SK-N-SH (cell line): ENCODE results near the gene CHRNB1. TPM values are rescaled to one million over a fixed set of nuclear protein-coding genes. Genes with fewer than 3 reads are reported as not detected.

Experiments used
- CTCF ChIA-PET: fragments of 300-600, 350-600 bp; formaldehyde crosslinking; extraction: SDS; loops from one replicate; lab custom pipeline; 2021; lab: Yijun Ruan, JAX
- POLR2A ChIA-PET: fragments of 350-600 bp; sonication (Branson Sonifier 250); formaldehyde crosslinking; extraction: SDS; loops from one replicate; lab custom pipeline; 2020; ENCODE audit warnings: antibody characterized with exemption, inconsistent platforms; lab: Yijun Ruan, JAX
- DNase-seq: peaks from one replicate; pipeline ENCODE4 v3.0.0; 2012
- H2AFZ ChIP-seq: fragments of 200-600 bp; sonication (generic); 2 replicates; pipeline ENCODE4 v1.8.1; 2016; ENCODE audit warnings: antibody characterized with exemption, mild to moderate bottlenecking, low read depth
- H3F3A ChIP-seq: fragments of 200-600 bp; sonication (generic); replicated peaks from 2 replicates; pipeline ENCODE3; 2016; ENCODE audit warnings: antibody characterized with exemption, mild to moderate bottlenecking; ENCODE audit not compliant: insufficient read depth
- H3K27ac ChIP-seq, 2 experiments: fragments of 200-500 bp in 1 of 2; fragments of 200-600 bp in 1 of 2; sonication (Bioruptor generic) in 1 of 2; sonication (generic), shearing (Covaris generic) in 1 of 2; 2 replicates each; pipeline versions ENCODE4 v1.5.1 to v1.6.1; 2014 to 2016; ENCODE audit warnings: low read depth in 2 of 2, inconsistent platforms in 1 of 2, low read length in 1 of 2, mild to moderate bottlenecking in 1 of 2, mixed read lengths in 1 of 2
- H3K27me3 ChIP-seq: fragments of 200-600 bp; sonication (generic), shearing (Covaris generic); 2 replicates; pipeline ENCODE4 v1.6.1; 2016; ENCODE audit warnings: mixed run types; ENCODE audit not compliant: insufficient read depth
- H3K36me3 ChIP-seq, 2 experiments: fragments of 200-500 bp in 1 of 2; fragments of 200-600 bp in 1 of 2; sonication (Bioruptor generic) in 1 of 2; sonication (generic) in 1 of 2; replicated peaks in 1 of 2; 2 replicates each; pipeline versions ENCODE3 to v1.5.1; 2014 to 2016; ENCODE audit warnings: low read length in 1 of 2, mild to moderate bottlenecking in 1 of 2; ENCODE audit not compliant: insufficient read depth in 2 of 2, control insufficient read depth in 1 of 2
- H3K4me1 ChIP-seq, 2 experiments: fragments of 200-500 bp in 1 of 2; fragments of 200-600 bp in 1 of 2; sonication (Bioruptor generic) in 1 of 2; sonication (generic), shearing (Covaris generic) in 1 of 2; 2 replicates each; pipeline versions ENCODE4 v1.5.1 to v1.6.1; 2014 to 2016; ENCODE audit warnings: low read depth in 1 of 2, low read length in 1 of 2, mixed run types in 1 of 2; ENCODE audit not compliant: insufficient read depth in 2 of 2, control insufficient read depth in 1 of 2
- H3K4me2 ChIP-seq: fragments of 200-600 bp; sonication (generic), shearing (Covaris generic); 2 replicates; pipeline ENCODE4 v1.6.1; 2017; ENCODE audit warnings: mixed run types
- H3K4me3 ChIP-seq, 2 experiments: fragments of 200-500 bp in 1 of 2; fragments of 200-600 bp in 1 of 2; sonication (Bioruptor generic) in 1 of 2; sonication (generic), shearing (Covaris generic) in 1 of 2; 2 replicates each; pipeline versions ENCODE4 v1.5.1 to v1.8.1; 2014 to 2016; ENCODE audit warnings: low read depth in 2 of 2, inconsistent platforms in 1 of 2, low read length in 1 of 2, mild to moderate bottlenecking in 1 of 2, mixed read lengths in 1 of 2, moderate library complexity in 1 of 2
- H3K79me2 ChIP-seq: fragments of 200-600 bp; sonication (generic); 2 replicates; pipeline ENCODE4 v1.8.1; 2017; ENCODE audit warnings: mild to moderate bottlenecking; ENCODE audit not compliant: insufficient read depth
- H3K9ac ChIP-seq: fragments of 200-600 bp; sonication (generic); 2 replicates; pipeline ENCODE4 v1.6.1; 2017; ENCODE audit warnings: mixed run types
- H3K9me2 ChIP-seq: fragments of 200-600 bp; sonication (generic); 2 replicates; pipeline ENCODE4 v1.6.1; 2017; ENCODE audit warnings: mixed run types
- H3K9me3 ChIP-seq: fragments of 200-600 bp; sonication (generic); 2 replicates; pipeline ENCODE4 v1.6.1; 2017; ENCODE audit warnings: mixed run types, mild to moderate bottlenecking, moderate library complexity
- H4K20me1 ChIP-seq: fragments of 200-600 bp; sonication (generic); 2 replicates; pipeline ENCODE4 v1.6.1; 2017; ENCODE audit warnings: mild to moderate bottlenecking, mixed run types; ENCODE audit not compliant: insufficient read depth
- CHD2 ChIP-seq: fragments of 150-350 bp; IDR thresholded peaks from 2 replicates; pipeline ENCODE4 v1.6.1; 2018; ENCODE audit warnings: low read length; ENCODE audit not compliant: partially characterized antibody
- EP300 ChIP-seq, 2 experiments: IDR thresholded peaks; 2 replicates each; pipeline versions ENCODE4 v1.4.0 to v1.6.1; 2012; ENCODE audit warnings: borderline replicate concordance in 1 of 2, low read depth in 1 of 2, low read length in 1 of 2
- GABPA ChIP-seq: IDR thresholded peaks from 2 replicates; pipeline ENCODE4 v1.4.0; 2012; ENCODE audit warnings: low read depth, mild to moderate bottlenecking
- IRF3 ChIP-seq: fragments of 150-350 bp; IDR thresholded peaks from 2 replicates; pipeline ENCODE4 v1.6.1; 2016; ENCODE audit warnings: mild to moderate bottlenecking, low read depth, low read length
- MXI1 ChIP-seq: IDR thresholded peaks from 2 replicates; pipeline ENCODE4 v1.6.1; 2012; ENCODE audit warnings: mild to moderate bottlenecking, low read depth, low read length, improper control_type of control experiment
- NRF1 ChIP-seq: IDR thresholded peaks from 2 replicates; pipeline ENCODE4 v1.6.1; 2012; ENCODE audit warnings: low read depth, mild to moderate bottlenecking, low read length
- PBX3 ChIP-seq: IDR thresholded peaks from 2 replicates; pipeline ENCODE4; 2012
- RCOR1 ChIP-seq: fragments of 150-350 bp; IDR thresholded peaks from 2 replicates; pipeline ENCODE4 v1.6.1; 2017; ENCODE audit warnings: antibody characterized with exemption, low read length
- RXRA ChIP-seq: IDR thresholded peaks from 2 replicates; pipeline ENCODE4 v1.4.0; 2012; ENCODE audit warnings: low read depth, mild to moderate bottlenecking, borderline replicate concordance
- SIN3A ChIP-seq: IDR thresholded peaks from 2 replicates; pipeline ENCODE4 v1.6.1; 2012; ENCODE audit warnings: low read depth, mild to moderate bottlenecking, low read length, moderate library complexity, borderline replicate concordance
- TCF12 ChIP-seq: IDR thresholded peaks from 2 replicates; pipeline ENCODE4 v1.4.0; 2012
- TEAD4 ChIP-seq: IDR thresholded peaks from 2 replicates; pipeline ENCODE4 v1.4.0; 2012; ENCODE audit warnings: mild to moderate bottlenecking, borderline replicate concordance; ENCODE audit not compliant: insufficient read depth
- YY1 ChIP-seq: IDR thresholded peaks from 2 replicates; pipeline ENCODE4 v1.4.0; 2012; ENCODE audit warnings: low read depth, mild to moderate bottlenecking
- ZBTB33 ChIP-seq: IDR thresholded peaks from 2 replicates; pipeline ENCODE4 v1.4.0; 2012; ENCODE audit warnings: low read depth, borderline replicate concordance
- WGBS: methylation state at CpG from one replicate; pipeline ENCODE4 v1.1.6; 2017; ENCODE audit warnings: low lambda C conversion rate; 5-methylcytosine and 5-hydroxymethylcytosine counted together
- polyA plus RNA-seq, 3 experiments: library from polyadenylated mRNA; depleted of rRNA; stranded (reverse); fragments of >200 nt; gene quantifications; 2 replicates each; pipeline ENCODE4 v1.2.3, GENCODE V29; 2012

CHRNB1 gene
- polyA plus RNA-seq, 1 of the 3 experiments (the other 2 are of a cell fraction) = 26.8 TPM

GRCh38 chr17:7477392-7478275 lies 32.8 kb downstream of the CHRNB1 start:
- Histone ChIP-seq H3K4me1 (peaks cover 25 to 26% of the 10 kb centered on the region in 2 experiments; a peak in 2 of 4 replicates), H3K9me3 (no peaks in the 10 kb centered on the region), H3K9me2 (no peaks in the 10 kb centered on the region), H4K20me1 (peaks cover 54% of the 10 kb centered on the region), H3K27ac (no peak overlapping the region; a peak in 1 of 4 replicates), H3K4me2 (peak overlapping the region; percentile 95), H2AFZ (no peak overlapping the region), H3K9ac (peak overlapping the region; percentile 97), H3K36me3 (no peaks in the 10 kb centered on the region), H3K79me2 (peaks cover 93% of the 10 kb centered on the region), H3F3A (peaks cover 15% of the 10 kb centered on the region), H3K27me3 (no peaks in the 10 kb centered on the region), H3K4me3 (peak overlapping the region; percentile 72 to 77)
- TF ChIP-seq MXI1 (peak; percentile 52; the same call in 1 of the 2 replicates), GABPA (no peak)
- WGBS = 91% methylated on average over 23 of the region's 26 CpGs
- POLR2A ChIA-PET = interaction anchor here (1.4 to 2.1 kb wide), 2 partner anchors 23 to 37 kb away, joined by 6 to 9 read pairs; partner anchors contain the start of gene FGF11
- DNase-seq = peak; percentile 54
- CTCF ChIA-PET = interaction anchor here (0.9 to 2.3 kb wide), 3 partner anchors 40 to 84 kb away, joined by 3 to 11 read pairs (median 4); partner anchors contain the start of genes SENP3 and TMEM256

GRCh38 chr17:7478276-7479212 lies 33.7 kb downstream of the CHRNB1 start:
- ChIA-PET CTCF (interaction anchor here (0.8 to 2.3 kb wide), 6 partner anchors 23 to 83 kb away, joined by 3 to 11 read pairs (median 6); partner anchors contain the start of genes SENP3 and TMEM256), POLR2A (interaction anchor here (0.9 to 2.1 kb wide), 5 partner anchors 38 to 209 kb away, joined by 3 to 9 read pairs (median 3); partner anchors contain the start of genes FGF11, MPDU1, TMEM256 and TP53)
- peaks cover 49% of the 10 kb centered on the region for H4K20me1 ChIP-seq
- H3F3A ChIP-seq = peaks cover 21% of the 10 kb centered on the region
- H3K9ac ChIP-seq = peak overlapping the region; percentile 97
- no peak overlapping the region for H2AFZ ChIP-seq
- H3K79me2 ChIP-seq = peaks cover 90% of the 10 kb centered on the region
- peak overlapping the region; percentile 95 for H3K4me2 ChIP-seq
- no peaks in the 10 kb centered on the region for H3K9me3 ChIP-seq
- peaks cover 26 to 32% of the 10 kb centered on the region in 2 experiments; a peak in 2 of 4 replicates for H3K4me1 ChIP-seq
- no peaks in the 10 kb centered on the region for H3K36me3 ChIP-seq
- TF ChIP-seq ZBTB33 (no peak), TEAD4 (no peak), CHD2 (peak; percentile 44), TCF12 (no peak; the same call in 1 of the 2 replicates), GABPA (no peak), PBX3 (no peak; the same call in 1 of the 2 replicates), RCOR1 (no peak), EP300 (IDR thresholded peaks at IDR 0.05; ENCODE audit: borderline replicate concordance in 1 of 2, low read depth in 1 of 2, low read length in 1 of 2) (no peak), MXI1 (peak; percentile 32; the same call in 1 of the 2 replicates), RXRA (no peak), IRF3 (no peak), YY1 (0 out of 2 replicates have a peak, but pooled peaks have one; percentile 48), NRF1 (no peak), SIN3A (no peak)
- peak; percentile 88 for DNase-seq
- H3K27me3 ChIP-seq = no peaks in the 10 kb centered on the region
- H3K4me3 ChIP-seq = peak overlapping the region; percentile 72 to 77
- no peaks in the 10 kb centered on the region for H3K9me2 ChIP-seq
- 63% methylated on average over 22 of the region's 40 CpGs for WGBS
- H3K27ac ChIP-seq = peak overlapping the region; percentile 78 to 90
